ENCODE measurements around the gene EVA1C.
"Not testable (repeated sequence)": the region's sequence is repeated elsewhere in the genome, so short reads cannot be mapped to it uniquely, and the experiment has no call there.

DNA sequence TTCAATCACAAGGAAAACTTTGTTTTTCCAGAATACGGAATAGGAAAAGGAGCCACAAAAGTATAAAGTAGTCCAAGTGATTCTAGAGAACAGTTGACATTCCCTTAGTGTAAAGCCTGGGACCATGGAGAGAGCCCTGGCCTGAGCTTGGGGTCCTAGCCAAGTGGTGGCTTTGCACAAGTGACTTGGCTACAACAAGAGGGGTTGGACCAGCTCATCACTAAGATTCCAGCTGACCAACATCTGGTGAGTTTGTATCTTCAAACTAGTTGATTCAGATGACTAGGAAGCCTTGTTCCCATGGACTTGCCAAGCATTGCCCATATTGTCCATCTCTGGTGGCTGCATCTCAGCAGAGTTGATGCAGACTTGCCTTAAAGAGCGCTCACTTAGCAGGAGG lies 96.5 kb downstream of the EVA1C start:
- TF ChIP-seq, protein P1, sequence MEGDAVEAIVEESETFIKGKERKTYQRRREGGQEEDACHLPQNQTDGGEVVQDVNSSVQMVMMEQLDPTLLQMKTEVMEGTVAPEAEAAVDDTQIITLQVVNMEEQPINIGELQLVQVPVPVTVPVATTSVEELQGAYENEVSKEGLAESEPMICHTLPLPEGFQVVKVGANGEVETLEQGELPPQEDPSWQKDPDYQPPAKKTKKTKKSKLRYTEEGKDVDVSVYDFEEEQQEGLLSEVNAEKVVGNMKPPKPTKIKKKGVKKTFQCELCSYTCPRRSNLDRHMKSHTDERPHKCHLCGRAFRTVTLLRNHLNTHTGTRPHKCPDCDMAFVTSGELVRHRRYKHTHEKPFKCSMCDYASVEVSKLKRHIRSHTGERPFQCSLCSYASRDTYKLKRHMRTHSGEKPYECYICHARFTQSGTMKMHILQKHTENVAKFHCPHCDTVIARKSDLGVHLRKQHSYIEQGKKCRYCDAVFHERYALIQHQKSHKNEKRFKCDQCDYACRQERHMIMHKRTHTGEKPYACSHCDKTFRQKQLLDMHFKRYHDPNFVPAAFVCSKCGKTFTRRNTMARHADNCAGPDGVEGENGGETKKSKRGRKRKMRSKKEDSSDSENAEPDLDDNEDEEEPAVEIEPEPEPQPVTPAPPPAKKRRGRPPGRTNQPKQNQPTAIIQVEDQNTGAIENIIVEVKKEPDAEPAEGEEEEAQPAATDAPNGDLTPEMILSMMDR (conservative IDR thresholded peaks at IDR 0.05 in 1 of 2, IDR thresholded peaks at IDR 0.05 in 1 of 2; ENCODE audit: low read depth in 1 of 2, low read length in 2 of 2) = not testable (repeated sequence)
- TF ChIP-seq EZH2 (IDR thresholded peaks at IDR 0.05; ENCODE audit: low read length, missing control alignments) = not testable (repeated sequence)
